GM12878 (cell line): ENCODE data around the gene CACNA1E. TPM values are rescaled to one million over a fixed set of nuclear protein-coding genes. Genes with fewer than 3 reads are reported as not detected.

Experiments used
- ATAC-seq: fragments of 200-7000 bp; cut with Tn5 transposase; 3 replicates; pipeline ENCODE4 v1.9.1; 2020; ENCODE audit warnings: mild to moderate bottlenecking, moderate library complexity
- BruUV-seq: library from RNA; stranded (reverse); fragments of 400-500 nt; replicated peaks from 2 replicates; lab custom pipeline; 2021; lab: Mats Ljungman, UMichigan
- CTCF ChIA-PET: fragments of 300-600 bp; sonication (Branson Sonifier 250); formaldehyde crosslinking; extraction: SDS; loops from one replicate; lab custom pipeline; 2021; ENCODE audit warnings: inconsistent platforms; lab: Yijun Ruan, JAX
- POLR2A ChIA-PET: fragments of 350-600 bp; formaldehyde crosslinking; extraction: SDS; loops from one replicate; lab custom pipeline; 2021; ENCODE audit warnings: inconsistent platforms; lab: Charles Lee
- RAD21 ChIA-PET: fragments of 300-600 bp; sonication (Branson Sonifier 250); formaldehyde crosslinking; loops from one replicate; lab custom pipeline; 2023; ENCODE audit warnings: antibody characterized with exemption; ENCODE audit not compliant: unreplicated experiment; lab: Charles Lee
- SMC1A ChIA-PET: fragments of 300-600 bp; sonication (Branson Sonifier 250); formaldehyde crosslinking; loops from one replicate; lab custom pipeline; 2023; ENCODE audit not compliant: unreplicated experiment, uncharacterized antibody; lab: Charles Lee
- DNase-seq: peaks from one replicate; pipeline ENCODE4 v3.0.0-alpha.2; 2011; ENCODE audit warnings: low read depth, low spot score
- FAIRE-seq: peaks from 3 replicates; lab custom pipeline; 2011; peaks lifted over from hg19 to GRCh38; lab: Jason Lieb, UNC
- H2AFZ ChIP-seq: 2 replicates; pipeline ENCODE4 v1.6.0; 2011; ENCODE audit warnings: low read depth, low read length, control low read depth; ENCODE audit not compliant: control insufficient read depth
- H3K27ac ChIP-seq: 2 replicates; pipeline ENCODE4 v1.5.1; 2011; ENCODE audit warnings: control low read depth; ENCODE audit not compliant: control insufficient read depth, insufficient read depth
- H3K27me3 ChIP-seq, 2 experiments: replicated peaks in 1 of 2; 2 replicates each; pipeline versions ENCODE4 v1.6.0 to v1.6.1; 2011; ENCODE audit warnings: low read length in 1 of 2; ENCODE audit not compliant: control insufficient read depth in 2 of 2, insufficient read depth in 2 of 2
- H3K36me3 ChIP-seq, 2 experiments: 2 replicates each; pipeline ENCODE4 v1.5.1; 2011; ENCODE audit warnings: low read length in 1 of 2; ENCODE audit not compliant: control insufficient read depth in 2 of 2, insufficient read depth in 2 of 2
- H3K4me1 ChIP-seq: 2 replicates; pipeline ENCODE4 v1.6.1; 2011; ENCODE audit warnings: mild to moderate bottlenecking, low read length, moderate library complexity, mixed read lengths; ENCODE audit not compliant: control insufficient read depth, insufficient read depth
- H3K4me2 ChIP-seq: 2 replicates; pipeline ENCODE4 v1.6.0; 2011; ENCODE audit warnings: control low read depth; ENCODE audit not compliant: control insufficient read depth, insufficient read depth
- H3K4me3 ChIP-seq: fragments of 200-600 bp; sonication (generic); 2 replicates; pipeline ENCODE4 v1.5.1; 2016
- H3K79me2 ChIP-seq: 2 replicates; pipeline ENCODE4 v1.6.0; 2011; ENCODE audit warnings: low read length; ENCODE audit not compliant: control insufficient read depth, insufficient read depth
- H3K9ac ChIP-seq: 2 replicates; pipeline ENCODE4 v1.8.0; 2011; ENCODE audit warnings: low read length, control low read depth, mixed read lengths; ENCODE audit not compliant: control insufficient read depth, insufficient read depth
- H3K9me3 ChIP-seq: replicated peaks from 3 replicates; pipeline ENCODE4 v1.5.1; 2011; ENCODE audit warnings: mild to moderate bottlenecking, low read length; ENCODE audit not compliant: control insufficient read depth, insufficient read depth
- H4K20me1 ChIP-seq: 2 replicates; pipeline ENCODE4 v1.6.0; 2011; ENCODE audit not compliant: control insufficient read depth, insufficient read depth
- DPF2 ChIP-seq: fragments of 450-650 bp; IDR thresholded peaks from 2 replicates; pipeline ENCODE4 v1.6.1; 2017; ENCODE audit warnings: mild to moderate bottlenecking
- E4F1 ChIP-seq: fragments of 450-650 bp; IDR thresholded peaks from 2 replicates; pipeline ENCODE4 v1.6.1; 2018; ENCODE audit warnings: borderline replicate concordance, mild to moderate bottlenecking; ENCODE audit not compliant: partially characterized antibody
- SREBF2 ChIP-seq: IDR thresholded peaks from 2 replicates; pipeline ENCODE4 v1.6.1; 2012; ENCODE audit warnings: mild to moderate bottlenecking, low read length
- SRF ChIP-seq, 2 experiments: IDR thresholded peaks; 2 replicates each; pipeline ENCODE4 v1.6.1; 2011; ENCODE audit warnings: low read depth in 2 of 2, low read length in 2 of 2, mild to moderate bottlenecking in 1 of 2, moderate library complexity in 1 of 2
- WGBS: methylation state at CpG from one replicate; pipeline ENCODE4 v1.1.6; 2016; ENCODE audit warnings: low lambda C conversion rate; ENCODE audit not compliant: insufficient replicate concordance, insufficient coverage; ENCODE audit errors: missing lambda C conversion rate; 5-methylcytosine and 5-hydroxymethylcytosine counted together
- in situ Hi-C: fragments of 300-500 bp; cut with MboI; formaldehyde crosslinking; loops from 9 replicates; pipeline ENCODE4 v1.14.3; 2018; ENCODE audit warnings: mixed read lengths
- intact Hi-C: fragments of 100-400 bp; cut with micrococcal nuclease; formaldehyde crosslinking; loops from one replicate; pipeline ENCODE4 v1.14.2; 2022; ENCODE audit not compliant: unreplicated experiment
- polyA plus RNA-seq, 11 experiments: library from polyadenylated mRNA; depleted of rRNA in 4 of 11; unstranded in 6 of 11; stranded (reverse) in 5 of 11; fragments of >200 nt; fragmentation: Nextera tagmentation in 4 of 11; fragmentation: Illumina TruSeq in 1 of 11; extraction: Ambion mirVana in 4 of 11; extraction: Trizol in 1 of 11; gene quantifications; 1 replicate in 1 of 11; 2 replicates in 10 of 11; pipeline versions ENCODE4 v1.2.1 to v1.2.3, GENCODE V29; 2011 to 2016; ENCODE audit warnings: inconsistent platforms in 2 of 11, missing spikeins in 2 of 11, low read depth in 1 of 11
- total RNA-seq, 4 experiments: library from RNA; depleted of rRNA in 3 of 4; stranded (reverse); fragments of >200 nt in 3 of 4; fragmentation: Illumina TruSeq in 1 of 4; extraction: Trizol in 1 of 4; gene quantifications; 2 replicates each; pipeline versions ENCODE4 v1.2.1 to v1.2.3, GENCODE V29; 2013 to 2021

CACNA1E gene
- total and polyA plus RNA-seq, 10 of the 15 experiments (the other 5 are each of a cell fraction or from before 2014, with no cell fraction given) = 0.57 to 22.0 (median 8.5) TPM

DNA sequence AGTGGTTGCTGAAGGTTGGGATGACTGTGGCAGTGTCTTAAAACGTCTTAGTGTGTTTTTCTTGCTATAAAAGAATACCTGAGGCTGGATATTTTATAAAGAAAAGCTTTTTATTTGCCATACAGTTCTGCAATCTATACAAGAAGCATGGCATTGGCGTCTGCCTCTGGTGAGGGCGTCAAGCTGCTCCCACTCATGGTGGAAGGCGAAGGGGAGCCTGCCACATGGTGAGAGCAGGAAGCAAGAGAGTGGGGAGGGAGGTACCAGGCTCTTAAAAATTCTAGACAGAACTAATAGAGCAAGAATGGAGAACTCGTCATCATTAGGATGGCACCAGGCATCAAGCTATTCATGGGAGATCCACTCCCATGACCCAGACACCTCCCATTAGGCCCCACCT lies 140.5 kb downstream of the CACNA1E start:
- FAIRE-seq (no peak), DNase-seq (no peak), ATAC-seq (no peak)
- intact Hi-C loops = no loop called here
- ChIA-PET RAD21 (no interaction called here), POLR2A (no interaction called here), CTCF (interaction anchor here (1.6 to 1.8 kb wide), 2 partner anchors 9 to 145 kb away, joined by 4 to 8 read pairs; no protein-coding TSS in a partner anchor), SMC1A (interaction anchor here (1.0 kb wide), 1 partner anchor 118 kb away, joined by 3 read pairs; no protein-coding TSS in a partner anchor)
- Histone ChIP-seq H3K27me3 (no peaks in the 10 kb centered on the region), H3K4me1 (no peaks in the 10 kb centered on the region), H3K27ac (no peak overlapping the region), H2AFZ (no peak overlapping the region), H3K9me3 (no peaks in the 10 kb centered on the region; the same call in 2 of the 3 replicates), H3K9ac (no peak overlapping the region), H3K4me3 (no peak overlapping the region), H3K36me3 (no peaks in the 10 kb centered on the region), H4K20me1 (no peaks in the 10 kb centered on the region), H3K79me2 (no peaks in the 10 kb centered on the region), H3K4me2 (no peak overlapping the region)
- TF ChIP-seq SREBF2 (no peak), DPF2 (no peak)
- 55% methylated on average over 5 of the region's 5 CpGs for WGBS
- in situ Hi-C loops = no loop called here
- BruUV-seq = no TSS peak

DNA sequence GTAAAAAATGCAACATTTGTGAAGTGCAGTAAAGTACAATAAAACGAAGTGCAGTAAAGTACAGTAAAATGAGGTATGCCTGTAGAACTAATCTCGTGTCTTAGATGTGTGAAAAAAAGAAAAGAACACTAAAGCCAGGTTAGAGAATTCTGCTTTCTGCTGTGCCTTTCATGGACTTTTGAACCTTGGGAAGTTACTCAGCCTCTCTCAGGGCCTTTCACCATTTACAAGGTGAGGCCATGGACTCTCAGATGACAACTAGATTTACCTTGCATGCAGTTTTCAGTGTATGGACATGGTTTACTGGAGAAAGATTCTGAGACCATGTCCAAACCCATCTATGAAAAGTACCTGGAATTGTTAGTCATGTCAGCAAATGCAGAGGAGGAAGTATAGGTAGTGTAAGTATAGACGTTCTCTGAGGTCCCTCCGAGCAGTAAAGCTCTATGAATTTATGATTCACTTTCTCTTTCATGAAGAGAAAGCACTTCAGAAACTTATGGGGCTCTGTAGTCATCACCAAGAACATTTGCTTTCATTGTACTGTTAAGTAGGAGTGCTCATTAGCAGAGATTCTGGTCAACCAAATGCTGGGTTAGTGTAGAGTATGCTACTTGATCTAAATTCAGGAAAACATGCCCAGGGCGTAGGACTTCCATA lies 143.1 kb downstream of the CACNA1E start:
- ATAC-seq (peak; percentile 79), DNase-seq (no peak), FAIRE-seq (peak; percentile 66)
- Histone ChIP-seq H2AFZ (no peak overlapping the region), H3K4me1 (no peaks in the 10 kb centered on the region), H3K9ac (no peak overlapping the region), H3K4me3 (no peak overlapping the region), H3K27me3 (no peaks in the 10 kb centered on the region), H3K4me2 (no peak overlapping the region), H4K20me1 (no peaks in the 10 kb centered on the region), H3K79me2 (no peaks in the 10 kb centered on the region), H3K27ac (no peak overlapping the region), H3K36me3 (no peaks in the 10 kb centered on the region), H3K9me3 (no peaks in the 10 kb centered on the region; the same call in 2 of the 3 replicates)
- in situ Hi-C loops = no loop called here
- CTCF ChIA-PET = no interaction called here
- 9% methylated on average over 5 of the region's 5 CpGs for WGBS
- RAD21 ChIA-PET = no interaction called here
- SMC1A ChIA-PET = interaction anchor here (0.6 to 1.4 kb wide), 3 partner anchors 10 to 148 kb away, joined by 3 read pairs; no protein-coding TSS in a partner anchor
- POLR2A ChIA-PET = interaction anchor here (0.9 kb wide), 1 partner anchor 9 kb away, joined by 3 read pairs; no protein-coding TSS in a partner anchor
- intact Hi-C loops = no loop called here
- no TSS peak for BruUV-seq
- peak; percentile 23 for TF ChIP-seq E4F1
- TF ChIP-seq SRF (IDR thresholded peaks at IDR 0.05; ENCODE audit: low read depth in 2 of 2, low read length in 2 of 2) = no peak
